GM21529 (cell line): ENCODE measurements around the gene PARP8.

Experiments
- ATAC-seq: cut with Tn5 transposase; IDR thresholded peaks from one replicate; pipeline ENCODE4 v1.9.1; 2021; ENCODE audit not compliant: unreplicated experiment

Gene PARP8

GRCh38 chr5:50887889-50888633, 221.6 kb downstream of the PARP8 start:
- no peak for ATAC-seq

- ATAC-seq: no peak
Observed at GRCh38 chr5:50888751-50889150, 222.3 kb downstream of the PARP8 start.

GRCh38 chr5:50889790-50890189, 223.4 kb downstream of the PARP8 start:
- no peak for ATAC-seq
